A549 treated with ZK216348 at 1 μM for 4 hours (cell line): Measurements from ENCODE around the gene SRP19. TPM values are rescaled to one million over a fixed set of nuclear protein-coding genes. Genes with fewer than 3 reads are reported as not detected.

Experiments
- total RNA-seq: library from RNA; stranded (reverse); fragments of 200-300 nt; extraction: Qiagen RNA extraction; gene quantifications from 5 replicates; pipeline ENCODE4 v1.2.3, GENCODE V29; 2022; ENCODE audit warnings: low read depth

The SRP19 gene
- total RNA-seq = 75.8 to 134 TPM (median 88.0 TPM) in 5 replicates

DNA sequence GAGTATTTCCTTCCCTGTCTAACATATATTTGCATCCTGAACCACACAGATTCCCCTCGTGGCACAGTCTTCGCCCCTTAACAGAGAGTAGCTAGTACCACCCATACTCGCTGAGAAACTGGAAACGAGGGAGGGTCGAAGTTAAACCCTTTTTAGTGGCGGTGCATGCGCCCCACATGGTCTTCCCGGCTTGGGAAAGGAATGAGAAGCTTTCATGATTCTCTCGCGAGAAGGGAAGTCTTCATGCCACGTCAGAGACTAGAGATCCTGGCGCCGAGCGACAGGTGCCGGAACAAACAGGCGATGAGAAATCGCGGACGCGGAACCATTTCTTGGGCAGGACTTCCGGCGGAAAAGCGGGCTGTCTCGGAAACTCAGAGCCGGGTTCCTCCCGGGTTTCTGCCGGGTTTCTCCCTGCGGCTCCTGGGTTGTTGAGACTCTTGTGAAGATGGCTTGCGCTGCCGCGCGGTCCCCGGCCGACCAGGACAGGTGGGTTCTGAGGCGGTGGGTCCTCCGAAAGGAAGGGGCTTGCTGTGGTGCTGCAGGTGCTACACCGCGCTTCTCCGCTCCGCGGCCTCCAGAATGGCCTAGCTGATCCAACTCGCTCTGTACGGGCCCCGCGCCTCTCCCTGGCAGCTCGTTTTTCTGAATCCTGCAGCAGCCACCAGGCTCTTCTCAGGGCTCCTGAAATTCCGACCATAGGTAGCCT, at the start of gene SRP19:
Gene SRP19, plus strand, starts transcription at position 359 of the 709 bp plus-strand sequence. Its CDS starts 90 bp downstream, at position 449.

Other genes starting within 250 kb of the SRP19 start
- 5.3 to 11.6 TPM (median 8.7 TPM) in 5 replicates for gene APC, start 123.4 kb upstream of the SRP19 start, total RNA-seq
- gene REEP5, start 60.9 kb downstream of the SRP19 start, total RNA-seq = 134 to 147 TPM (median 141 TPM) in 5 replicates
- 7.8 to 10.6 TPM (median 9.9 TPM) in 5 replicates for gene DCP2, start 115.5 kb downstream of the SRP19 start, total RNA-seq